ENCODE data around the gene ABCD1. TPM values are rescaled to one million over a fixed set of nuclear protein-coding genes. Genes with fewer than 3 reads are reported as not detected.
"Not testable (repeated sequence)": the region's sequence is repeated elsewhere in the genome, so short reads cannot be mapped to it uniquely, and the experiment has no call there.

ABCD1 gene
- total RNA-seq, 1 experiment from 2014 or later: 44.9 TPM

- no TSS peak for BruUV-seq (replicated peaks)
- intact Hi-C loops (cut with micrococcal nuclease; ENCODE audit: unreplicated experiment): no loop called here
- no peaks in the 10 kb centered on the region for H3K27me3 ChIP-seq (ENCODE audit: insufficient read depth, low read depth)
- H3K27ac ChIP-seq: no peak overlapping the region
- no peaks in the 10 kb centered on the region for H3K79me2 ChIP-seq (ENCODE audit: low read depth)
- POLR2A ChIA-PET (ENCODE audit: unreplicated experiment): interaction anchor here (0.7 kb wide), 1 partner anchor 265 kb away, joined by 3 read pairs; no protein-coding TSS in a partner anchor
- H3K9me2 ChIP-seq (ENCODE audit: insufficient read depth): no peaks in the 10 kb centered on the region
- H3K4me1 ChIP-seq (replicated peaks; ENCODE audit: insufficient read depth): no peaks in the 10 kb centered on the region
- H3K36me3 ChIP-seq (ENCODE audit: low read depth): no peaks in the 10 kb centered on the region
- no peak overlapping the region for H3K4me3 ChIP-seq
- CTCF ChIA-PET: no interaction called here
- H3K9me3 ChIP-seq (ENCODE audit: insufficient read depth, low read depth): no peaks in the 10 kb centered on the region
- TF ChIP-seq CTCF (conservative IDR thresholded peaks at IDR 0.05): no peak
- DNase-seq: no peak
- no peaks in the 10 kb centered on the region for H3F3A ChIP-seq (ENCODE audit: insufficient read depth, low read depth)
- no peaks in the 10 kb centered on the region for H4K20me1 ChIP-seq (ENCODE audit: insufficient read depth)
- no peak overlapping the region for H2AFZ ChIP-seq
- no peak overlapping the region for H3K4me2 ChIP-seq
Measured at GRCh38 chrX:153744210-153745066, 19.8 kb downstream of the ABCD1 start.

DNA sequence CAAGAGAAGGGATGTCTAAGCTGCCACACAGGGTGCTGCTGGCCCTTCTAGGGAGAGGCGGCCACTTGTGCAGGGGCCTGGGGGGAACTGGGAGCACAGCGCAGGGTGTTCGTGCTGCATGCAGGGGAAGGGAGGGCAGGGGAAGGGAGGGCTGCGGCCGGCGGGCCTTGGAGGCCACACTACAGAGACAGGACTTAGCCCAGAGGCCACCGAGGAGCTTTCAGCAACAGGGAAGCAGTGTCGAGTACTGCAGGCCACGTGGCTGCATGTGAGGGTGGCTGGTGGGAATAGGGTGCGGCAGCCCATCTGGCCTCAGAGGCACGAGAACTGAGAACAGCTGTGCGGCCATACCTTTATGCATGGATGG, 20.4 kb downstream of the ABCD1 start:
- BruUV-seq (replicated peaks); H2AFZ ChIP-seq; CTCF ChIA-PET: not testable (repeated sequence)

GRCh38 chrX:153746359-153746758, 21.7 kb downstream of the ABCD1 start:
- Histone ChIP-seq H3K9me2 (ENCODE audit: insufficient read depth) (no peaks in the 10 kb centered on the region), H3K27ac (no peak overlapping the region), H3F3A (ENCODE audit: insufficient read depth, low read depth) (no peaks in the 10 kb centered on the region), H2AFZ (no peak overlapping the region), H3K36me3 (ENCODE audit: low read depth) (no peaks in the 10 kb centered on the region), H3K27me3 (ENCODE audit: insufficient read depth, low read depth) (no peaks in the 10 kb centered on the region), H4K20me1 (ENCODE audit: insufficient read depth) (no peaks in the 10 kb centered on the region), H3K4me1 (replicated peaks; ENCODE audit: insufficient read depth) (no peaks in the 10 kb centered on the region), H3K9me3 (ENCODE audit: insufficient read depth, low read depth) (no peaks in the 10 kb centered on the region), H3K4me2 (no peak overlapping the region), H3K4me3 (no peak overlapping the region), H3K79me2 (ENCODE audit: low read depth) (no peaks in the 10 kb centered on the region)
- no peak for DNase-seq
- CTCF ChIA-PET: no interaction called here
- no TSS peak for BruUV-seq (replicated peaks)
- POLR2A ChIA-PET (ENCODE audit: unreplicated experiment): no interaction called here
- TF ChIP-seq EZH2 (IDR thresholded peaks at IDR 0.05; ENCODE audit: low read depth) (no peak), CTCF (conservative IDR thresholded peaks at IDR 0.05) (no peak)
- intact Hi-C loops (cut with micrococcal nuclease; ENCODE audit: unreplicated experiment): no loop called here

More for the DNA sequence above, 20.4 kb downstream of the ABCD1 start:
- POLR2A ChIA-PET (ENCODE audit: unreplicated experiment): interaction anchor here (0.7 kb wide), 1 partner anchor 264 kb away, joined by 3 read pairs; no protein-coding TSS in a partner anchor
- DNase-seq; H3K4me3 ChIP-seq; H3K9me2 ChIP-seq (ENCODE audit: insufficient read depth); H3K9me3 ChIP-seq (ENCODE audit: insufficient read depth, low read depth); H3K4me1 ChIP-seq (replicated peaks; ENCODE audit: insufficient read depth); H3F3A ChIP-seq (ENCODE audit: insufficient read depth, low read depth); H3K27me3 ChIP-seq (ENCODE audit: insufficient read depth, low read depth); intact Hi-C loops (cut with micrococcal nuclease; ENCODE audit: unreplicated experiment); H4K20me1 ChIP-seq (ENCODE audit: insufficient read depth); H3K79me2 ChIP-seq (ENCODE audit: low read depth); H3K36me3 ChIP-seq (ENCODE audit: low read depth); H3K27ac ChIP-seq; H3K4me2 ChIP-seq: not testable (repeated sequence)

GRCh38 chrX:153746991-153747390, 22.3 kb downstream of the ABCD1 start:
- H3K9me2 ChIP-seq (ENCODE audit: insufficient read depth); H3K27ac ChIP-seq; H3K9me3 ChIP-seq (ENCODE audit: insufficient read depth, low read depth); H3F3A ChIP-seq (ENCODE audit: insufficient read depth, low read depth); intact Hi-C loops (cut with micrococcal nuclease; ENCODE audit: unreplicated experiment); H3K4me1 ChIP-seq (replicated peaks; ENCODE audit: insufficient read depth); H3K79me2 ChIP-seq (ENCODE audit: low read depth); POLR2A ChIA-PET (ENCODE audit: unreplicated experiment); H3K4me2 ChIP-seq; DNase-seq; H3K4me3 ChIP-seq; H2AFZ ChIP-seq; CTCF ChIA-PET; BruUV-seq (replicated peaks); H3K36me3 ChIP-seq (ENCODE audit: low read depth); H3K27me3 ChIP-seq (ENCODE audit: insufficient read depth, low read depth); H4K20me1 ChIP-seq (ENCODE audit: insufficient read depth): not testable (repeated sequence)

- H3F3A ChIP-seq (ENCODE audit: insufficient read depth, low read depth); CTCF ChIA-PET; H3K36me3 ChIP-seq (ENCODE audit: low read depth); H3K79me2 ChIP-seq (ENCODE audit: low read depth); H3K9me3 ChIP-seq (ENCODE audit: insufficient read depth, low read depth); H4K20me1 ChIP-seq (ENCODE audit: insufficient read depth); POLR2A ChIA-PET (ENCODE audit: unreplicated experiment); BruUV-seq (replicated peaks); intact Hi-C loops (cut with micrococcal nuclease; ENCODE audit: unreplicated experiment); H3K4me3 ChIP-seq; H3K4me2 ChIP-seq; DNase-seq; H3K27me3 ChIP-seq (ENCODE audit: insufficient read depth, low read depth); H3K4me1 ChIP-seq (replicated peaks; ENCODE audit: insufficient read depth); H2AFZ ChIP-seq; H3K9me2 ChIP-seq (ENCODE audit: insufficient read depth); H3K27ac ChIP-seq: not testable (repeated sequence)
Measured at GRCh38 chrX:153749017-153749416, 24.4 kb downstream of the ABCD1 start.

Measured in PC-9 (cell line).